ENCODE measurements around the gene SLC25A12. TPM values are rescaled to one million over a fixed set of nuclear protein-coding genes. Genes with fewer than 3 reads are reported as not detected.

The SLC25A12 gene
- total RNA-seq, 2 experiments from 2014 or later, result 15.1 to 17.0 TPM

GRCh38 chr2:171735991-171736710, 157.9 kb downstream of the SLC25A12 start:
- ChIA-PET POLR2A (no interaction called here), CTCF (interaction anchor here (1.1 kb wide), 1 partner anchor 32 kb away, joined by 3 read pairs; no protein-coding TSS in a partner anchor)
- no peaks in the 10 kb centered on the region for H3K27me3 Mint-ChIP-seq
- no peak overlapping the region for H3K4me3 Mint-ChIP-seq
- no peaks in the 10 kb centered on the region for H3K4me1 Mint-ChIP-seq (ENCODE audit: low read depth)
- no peaks in the 10 kb centered on the region for H3K9me3 Mint-ChIP-seq
- H3K36me3 Mint-ChIP-seq, result peaks cover 41% of the 10 kb centered on the region
- DNase-seq, result no peak
- no peak overlapping the region for H3K27ac Mint-ChIP-seq
- intact Hi-C loops (cut with micrococcal nuclease), result no loop called here

Other genes with a start within 250 kb of the SLC25A12 start
- gene DYNC1I2, start 206.8 kb downstream of the SLC25A12 start, total RNA-seq, result 10 to 100 TPM; 54.2 to 55.8 TPM
- gene HAT1, start 28.2 kb upstream of the SLC25A12 start, total RNA-seq, result 10 to 100 TPM; 86.2 to 90.8 TPM
- gene METAP1D, start 105.7 kb upstream of the SLC25A12 start, total RNA-seq, result 1 to 10 TPM; 3.4 to 3.9 TPM
- gene DLX1, start 191.3 kb upstream of the SLC25A12 start, total RNA-seq, result not detected
- gene DLX2, start 208.7 kb upstream of the SLC25A12 start, total RNA-seq, result not detected